HCT116 (cell line): Measurements from ENCODE around the gene ZNF138.

Source experiments
- CBX3 ChIP-seq: IDR thresholded peaks from 2 replicates; pipeline ENCODE4 v1.6.1; 2012; ENCODE audit warnings: low read depth
- POLR2A ChIP-seq: IDR thresholded peaks from 2 replicates; pipeline ENCODE4 v1.7.0; 2011; ENCODE audit warnings: borderline replicate concordance; ENCODE audit not compliant: insufficient read depth, insufficient read length; ENCODE audit errors: extremely low read depth
- SIN3A ChIP-seq: IDR thresholded peaks from 2 replicates; pipeline ENCODE4 v1.6.1; 2012; ENCODE audit warnings: low read depth
- YY1 ChIP-seq: IDR thresholded peaks from 2 replicates; pipeline ENCODE4 v1.6.1; 2011; ENCODE audit warnings: low read length, low read depth, moderate library complexity, mild to moderate bottlenecking; ENCODE audit not compliant: insufficient replicate concordance; ENCODE audit errors: extremely low read depth
- TF ChIP-seq, protein P1 (sequence below), 3 experiments: fragments of 200-600 bp in 1 of 3; sonication (generic) in 1 of 3; IDR thresholded peaks in 2 of 3; conservative IDR thresholded peaks in 1 of 3; 2 replicates each; pipeline ENCODE4 v1.5.1; 2012 to 2017; ENCODE audit warnings: low read depth in 2 of 3, low read length in 2 of 3, antibody characterized with exemption in 1 of 3, borderline replicate concordance in 1 of 3, control low read depth in 1 of 3, mild to moderate bottlenecking in 1 of 3, mixed read lengths in 1 of 3, mixed run types in 1 of 3, moderate library complexity in 1 of 3; ENCODE audit not compliant: insufficient read depth in 1 of 3
- TF ChIP-seq, protein P2 (sequence below): IDR thresholded peaks from 2 replicates; pipeline ENCODE4 v1.6.1; 2012; ENCODE audit warnings: low read depth

DNA sequence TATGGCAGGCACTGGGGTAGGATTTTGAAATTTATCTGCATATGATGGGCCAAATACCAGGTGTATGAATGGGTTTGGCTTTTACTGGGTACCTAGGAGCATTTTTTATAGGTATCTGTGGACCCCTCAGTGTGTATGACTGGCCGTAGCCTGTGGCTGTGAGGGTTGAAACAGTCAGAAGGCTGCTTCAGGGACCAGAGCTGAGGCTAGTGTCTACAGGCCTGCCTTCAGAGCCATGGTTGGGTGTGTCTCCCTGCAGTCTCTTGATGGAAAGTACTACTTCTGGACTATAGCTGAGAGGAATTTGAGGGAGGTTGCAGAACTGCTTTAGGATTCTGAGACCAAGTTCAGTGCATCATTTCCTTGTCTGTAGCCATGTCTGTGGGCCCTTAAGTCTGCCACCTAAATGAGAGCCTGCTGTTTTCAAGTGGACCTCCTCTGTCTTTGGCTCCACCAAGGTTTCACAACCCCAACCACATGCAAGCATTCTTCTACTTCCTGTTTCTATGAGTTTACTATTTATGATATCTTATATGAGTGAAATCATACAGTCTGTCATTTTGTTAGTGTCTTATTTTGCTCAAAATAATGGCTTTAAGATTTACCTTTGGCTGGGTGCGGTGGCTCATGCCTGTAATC lies 19.9 kb upstream of the ZNF138 start:
- TF ChIP-seq, protein P1, sequence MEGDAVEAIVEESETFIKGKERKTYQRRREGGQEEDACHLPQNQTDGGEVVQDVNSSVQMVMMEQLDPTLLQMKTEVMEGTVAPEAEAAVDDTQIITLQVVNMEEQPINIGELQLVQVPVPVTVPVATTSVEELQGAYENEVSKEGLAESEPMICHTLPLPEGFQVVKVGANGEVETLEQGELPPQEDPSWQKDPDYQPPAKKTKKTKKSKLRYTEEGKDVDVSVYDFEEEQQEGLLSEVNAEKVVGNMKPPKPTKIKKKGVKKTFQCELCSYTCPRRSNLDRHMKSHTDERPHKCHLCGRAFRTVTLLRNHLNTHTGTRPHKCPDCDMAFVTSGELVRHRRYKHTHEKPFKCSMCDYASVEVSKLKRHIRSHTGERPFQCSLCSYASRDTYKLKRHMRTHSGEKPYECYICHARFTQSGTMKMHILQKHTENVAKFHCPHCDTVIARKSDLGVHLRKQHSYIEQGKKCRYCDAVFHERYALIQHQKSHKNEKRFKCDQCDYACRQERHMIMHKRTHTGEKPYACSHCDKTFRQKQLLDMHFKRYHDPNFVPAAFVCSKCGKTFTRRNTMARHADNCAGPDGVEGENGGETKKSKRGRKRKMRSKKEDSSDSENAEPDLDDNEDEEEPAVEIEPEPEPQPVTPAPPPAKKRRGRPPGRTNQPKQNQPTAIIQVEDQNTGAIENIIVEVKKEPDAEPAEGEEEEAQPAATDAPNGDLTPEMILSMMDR (IDR thresholded peaks at IDR 0.05 in 2 of 3, conservative IDR thresholded peaks at IDR 0.05 in 1 of 3; ENCODE audit: borderline replicate concordance in 1 of 3, insufficient read depth in 1 of 3, low read depth in 2 of 3, low read length in 2 of 3) = no peak
- TF ChIP-seq CBX3 = no peak
- TF ChIP-seq POLR2A = no peak
- TF ChIP-seq, protein P2, sequence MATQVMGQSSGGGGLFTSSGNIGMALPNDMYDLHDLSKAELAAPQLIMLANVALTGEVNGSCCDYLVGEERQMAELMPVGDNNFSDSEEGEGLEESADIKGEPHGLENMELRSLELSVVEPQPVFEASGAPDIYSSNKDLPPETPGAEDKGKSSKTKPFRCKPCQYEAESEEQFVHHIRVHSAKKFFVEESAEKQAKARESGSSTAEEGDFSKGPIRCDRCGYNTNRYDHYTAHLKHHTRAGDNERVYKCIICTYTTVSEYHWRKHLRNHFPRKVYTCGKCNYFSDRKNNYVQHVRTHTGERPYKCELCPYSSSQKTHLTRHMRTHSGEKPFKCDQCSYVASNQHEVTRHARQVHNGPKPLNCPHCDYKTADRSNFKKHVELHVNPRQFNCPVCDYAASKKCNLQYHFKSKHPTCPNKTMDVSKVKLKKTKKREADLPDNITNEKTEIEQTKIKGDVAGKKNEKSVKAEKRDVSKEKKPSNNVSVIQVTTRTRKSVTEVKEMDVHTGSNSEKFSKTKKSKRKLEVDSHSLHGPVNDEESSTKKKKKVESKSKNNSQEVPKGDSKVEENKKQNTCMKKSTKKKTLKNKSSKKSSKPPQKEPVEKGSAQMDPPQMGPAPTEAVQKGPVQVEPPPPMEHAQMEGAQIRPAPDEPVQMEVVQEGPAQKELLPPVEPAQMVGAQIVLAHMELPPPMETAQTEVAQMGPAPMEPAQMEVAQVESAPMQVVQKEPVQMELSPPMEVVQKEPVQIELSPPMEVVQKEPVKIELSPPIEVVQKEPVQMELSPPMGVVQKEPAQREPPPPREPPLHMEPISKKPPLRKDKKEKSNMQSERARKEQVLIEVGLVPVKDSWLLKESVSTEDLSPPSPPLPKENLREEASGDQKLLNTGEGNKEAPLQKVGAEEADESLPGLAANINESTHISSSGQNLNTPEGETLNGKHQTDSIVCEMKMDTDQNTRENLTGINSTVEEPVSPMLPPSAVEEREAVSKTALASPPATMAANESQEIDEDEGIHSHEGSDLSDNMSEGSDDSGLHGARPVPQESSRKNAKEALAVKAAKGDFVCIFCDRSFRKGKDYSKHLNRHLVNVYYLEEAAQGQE = no peak
- TF ChIP-seq SIN3A = no peak
- no peak for TF ChIP-seq YY1
